GM19193 (cell line): ENCODE data around the gene ZBTB22.

Source experiments
- POLR2A ChIP-seq: IDR thresholded peaks from 4 replicates; pipeline ENCODE4 v1.6.1; 2011; ENCODE audit not compliant: insufficient read depth, insufficient read length; ENCODE audit errors: extremely low read depth

The ZBTB22 gene

DNA sequence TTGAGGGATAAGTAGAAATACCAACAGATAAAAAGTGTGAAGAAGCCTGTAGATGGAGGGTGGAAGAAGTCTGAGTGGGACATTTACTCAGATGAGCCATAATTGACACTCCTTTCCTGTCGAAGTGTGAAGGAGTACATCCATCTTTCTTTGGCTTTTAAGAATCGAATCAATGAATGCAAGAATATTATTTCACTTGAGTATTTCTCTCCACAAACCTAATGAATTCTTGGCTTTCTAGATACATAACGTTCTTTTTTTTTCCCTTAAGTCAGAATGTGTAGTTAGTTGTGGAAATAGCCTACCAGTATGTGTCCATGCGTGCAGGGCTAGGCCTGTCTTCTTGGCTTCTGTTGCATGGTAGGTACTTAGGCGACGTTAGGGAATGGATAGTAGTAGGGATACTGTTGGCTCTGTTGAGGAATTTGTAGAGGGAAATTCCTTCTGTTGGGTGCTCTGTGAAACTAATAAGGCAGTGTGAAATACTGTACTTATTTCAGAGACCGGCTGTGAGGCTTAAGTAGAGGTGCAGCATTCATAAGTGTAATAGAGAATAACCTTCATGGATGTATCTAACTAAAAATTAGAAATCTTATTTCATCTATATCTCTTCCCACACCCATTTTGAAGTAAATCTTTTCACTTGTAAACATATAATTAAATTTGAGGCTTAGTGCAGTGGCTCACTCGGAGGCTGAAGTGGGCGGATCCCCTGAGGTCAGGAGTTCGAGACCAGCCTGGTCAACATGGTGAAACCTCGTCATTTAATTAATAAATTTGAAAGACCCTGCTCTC, 44.2 kb downstream of the ZBTB22 start:
- TF ChIP-seq POLR2A = no peak

DNA sequence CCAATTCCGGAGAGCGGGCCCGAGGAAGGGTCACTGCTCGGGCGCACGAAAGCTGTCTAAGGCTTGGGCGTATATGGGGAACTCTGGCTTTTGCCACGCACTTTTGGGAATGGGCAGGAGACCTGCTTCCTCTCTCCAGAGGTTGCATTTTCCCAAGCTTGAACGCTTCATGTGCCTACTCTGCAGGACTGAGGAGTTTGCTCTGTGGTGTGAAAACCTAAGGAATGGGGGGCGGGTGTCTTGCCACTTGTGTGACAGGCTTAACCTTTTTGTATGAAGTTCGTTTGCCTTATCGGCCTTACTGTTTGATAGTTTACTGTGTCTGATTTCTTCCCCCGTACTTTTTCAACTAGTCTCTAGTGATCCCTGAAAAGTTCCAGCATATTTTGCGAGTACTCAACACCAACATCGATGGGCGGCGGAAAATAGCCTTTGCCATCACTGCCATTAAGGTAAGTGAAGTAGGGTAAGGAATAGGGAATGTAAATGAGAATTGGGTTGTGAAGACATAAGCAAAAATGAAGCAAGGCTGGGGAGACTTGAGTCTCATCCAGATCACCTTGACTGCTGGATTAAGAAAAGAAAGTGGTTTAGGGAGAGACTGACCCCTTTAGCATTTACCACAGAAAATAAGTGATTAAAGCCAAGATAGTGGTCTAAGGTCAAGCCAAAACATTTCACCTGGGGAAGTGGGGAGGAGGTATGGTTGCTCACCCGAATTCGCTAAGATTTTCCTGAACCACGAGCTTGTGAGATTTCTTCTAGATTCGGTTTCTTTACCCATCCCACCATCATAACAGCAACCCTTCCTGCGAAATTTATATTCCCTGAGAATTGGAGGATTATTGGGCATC, 45.0 kb downstream of the ZBTB22 start:
- no peak for TF ChIP-seq POLR2A

DNA sequence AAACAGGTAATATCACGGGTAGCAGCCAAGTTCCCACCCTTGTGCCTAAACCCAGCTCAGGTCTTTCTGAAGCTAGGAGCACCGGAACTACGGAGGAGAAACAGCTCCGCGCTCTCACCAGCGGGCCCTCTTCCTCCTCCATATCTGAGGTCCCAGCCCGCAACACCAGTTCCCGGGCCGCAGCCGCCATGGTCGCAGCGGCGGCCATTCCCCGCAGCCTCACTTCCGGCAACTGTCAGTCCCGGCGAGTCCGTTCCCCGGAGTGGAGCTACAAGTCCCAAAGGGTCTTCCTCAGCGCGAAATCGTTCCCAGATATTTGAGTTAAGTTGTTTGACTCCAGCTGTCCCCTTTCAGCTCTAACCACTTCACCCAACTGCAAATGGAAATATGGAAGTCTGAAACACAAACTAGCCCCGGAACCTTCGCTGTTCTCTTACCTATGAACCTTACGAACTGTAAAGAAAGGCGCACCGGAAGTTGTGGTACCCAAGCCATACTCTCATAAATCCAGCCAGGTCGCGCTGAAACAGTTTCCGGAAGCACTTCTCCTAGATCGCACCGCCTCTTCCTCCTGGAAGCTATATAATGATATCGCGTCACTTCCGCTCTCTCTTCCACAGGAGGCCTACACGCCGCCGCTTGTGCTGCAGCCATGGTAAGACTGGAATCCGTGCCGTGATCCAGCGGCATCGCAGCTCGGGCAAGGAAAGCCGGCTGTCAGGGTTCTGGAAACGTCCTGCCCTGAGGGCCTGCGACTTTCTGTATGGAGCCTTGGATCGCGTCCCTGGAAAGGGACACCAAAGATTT, 45.9 kb downstream of the ZBTB22 start, which contains the start of the genes RPS18 and VPS52:
Gene RPS18, plus strand, starts transcription at position 608 of the 807 bp plus-strand sequence. Its CDS starts 45 bp downstream, at position 653.
Gene VPS52, minus strand, starts transcription at position 409 of the 807 bp plus-strand sequence. Its CDS starts 201 bp downstream, at position 208.
- peak; percentile 99 for TF ChIP-seq POLR2A

DNA sequence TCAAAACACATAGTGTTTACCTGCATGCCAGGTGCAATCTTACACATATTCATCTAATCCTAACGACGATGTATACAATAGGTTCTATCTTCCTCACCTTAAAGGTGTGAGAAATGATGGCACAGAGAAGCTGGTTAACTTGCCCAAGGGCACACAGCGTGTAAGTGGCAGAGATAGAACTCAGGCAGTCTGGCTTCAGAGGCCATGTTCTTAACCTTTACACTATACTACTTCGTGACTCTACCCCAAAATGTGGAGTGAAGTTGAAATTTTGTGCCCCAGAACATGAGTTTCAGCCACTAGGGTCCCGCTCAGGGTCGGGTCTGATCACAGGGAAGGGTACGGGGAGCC, 46.5 kb downstream of the ZBTB22 start:
- no peak for TF ChIP-seq POLR2A
